ENCODE data around the gene LUZP1.
"Not testable (repeated sequence)": the region's sequence is repeated elsewhere in the genome, so short reads cannot be mapped to it uniquely, and the experiment has no call there.

The LUZP1 gene

GRCh38 chr1:23168445-23169194 lies at the start of gene LUZP1:
Gene LUZP1, minus strand, starts transcription at chr1:23168856.
- peak; percentile 43 for DNase-seq

- no peak for DNase-seq
Observed at GRCh38 chr1:23217421-23218115, 48.9 kb upstream of the LUZP1 start, which contains the start of gene HTR1D. Gene HTR1D, minus strand, starts transcription at chr1:23217502. Its CDS starts 23,283 bp downstream, at chr1:23194219.

- no peak for DNase-seq
Observed at GRCh38 chr1:23216771-23217420, 48.2 kb upstream of the LUZP1 start.

- DNase-seq: no peak
Observed at GRCh38 chr1:23215751-23216449, 47.2 kb upstream of the LUZP1 start.

GRCh38 chr1:23215291-23215690 lies 46.6 kb upstream of the LUZP1 start:
- no peak for DNase-seq

GRCh38 chr1:23214640-23215039 lies 46.0 kb upstream of the LUZP1 start:
- DNase-seq: no peak

- DNase-seq: no peak
Observed at GRCh38 chr1:23211955-23212354, 43.3 kb upstream of the LUZP1 start.

GRCh38 chr1:23210963-23211362 lies 42.3 kb upstream of the LUZP1 start:
- no peak for DNase-seq

- DNase-seq: no peak
Observed at GRCh38 chr1:23210351-23210785, 41.7 kb upstream of the LUZP1 start.

- no peak for DNase-seq
Observed at GRCh38 chr1:23209770-23210169, 41.1 kb upstream of the LUZP1 start.

GRCh38 chr1:23208527-23208926 lies 39.9 kb upstream of the LUZP1 start:
- no peak for DNase-seq

GRCh38 chr1:23207733-23208132 lies 39.1 kb upstream of the LUZP1 start:
- DNase-seq: not testable (repeated sequence)

- no peak for DNase-seq
Observed at GRCh38 chr1:23202263-23202749, 33.6 kb upstream of the LUZP1 start.

- no peak for DNase-seq
Observed at GRCh38 chr1:23200883-23201282, 32.2 kb upstream of the LUZP1 start.

GRCh38 chr1:23198373-23198772 lies 29.7 kb upstream of the LUZP1 start:
- peak; percentile 10 for DNase-seq

GRCh38 chr1:23196627-23197328 lies 28.1 kb upstream of the LUZP1 start:
- no peak for DNase-seq

- no peak for DNase-seq
Observed at GRCh38 chr1:23194119-23194984, 25.7 kb upstream of the LUZP1 start.

GRCh38 chr1:23193391-23194118 lies 24.9 kb upstream of the LUZP1 start:
- DNase-seq: no peak

- DNase-seq: no peak
Observed at GRCh38 chr1:23191199-23191598, 22.5 kb upstream of the LUZP1 start.

- not testable (repeated sequence) for DNase-seq
Observed at GRCh38 chr1:23188936-23189452, 20.3 kb upstream of the LUZP1 start.
